GM19324 (cell line): ENCODE measurements around the gene SNAP91.
A peak's percentile ranks its signal among the peaks of the same experiment; 100 is the strongest.
"Not testable (repeated sequence)": the region's sequence is repeated elsewhere in the genome, so short reads cannot be mapped to it uniquely, and the experiment has no call there.

Experiments used
- ATAC-seq: cut with Tn5 transposase; IDR thresholded peaks from one replicate; pipeline ENCODE4 v1.9.1; 2021; ENCODE audit warnings: mild to moderate bottlenecking, moderate library complexity; ENCODE audit not compliant: unreplicated experiment, low FRiP score

SNAP91 gene

DNA sequence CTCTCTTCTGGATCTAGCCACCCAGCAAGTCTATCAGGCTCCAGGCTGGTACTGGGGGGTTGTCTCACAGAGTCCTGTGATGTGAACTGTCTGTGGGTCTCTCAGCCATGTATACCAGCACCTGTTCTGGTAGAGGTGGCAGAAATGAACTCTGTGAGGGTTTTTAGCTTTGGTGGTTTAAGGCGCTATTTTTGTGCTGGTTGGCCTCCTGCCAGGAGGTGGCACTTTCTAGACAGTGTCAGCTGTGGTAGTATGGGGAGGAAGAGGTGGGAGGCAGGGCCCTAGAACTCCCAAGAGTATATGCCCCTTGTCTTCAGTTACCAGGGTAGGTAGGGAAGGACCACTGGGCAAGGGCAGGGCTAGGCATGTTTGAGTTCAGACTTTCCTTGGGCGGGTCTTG lies 75.8 kb downstream of the SNAP91 start:
- ATAC-seq, result no peak

DNA sequence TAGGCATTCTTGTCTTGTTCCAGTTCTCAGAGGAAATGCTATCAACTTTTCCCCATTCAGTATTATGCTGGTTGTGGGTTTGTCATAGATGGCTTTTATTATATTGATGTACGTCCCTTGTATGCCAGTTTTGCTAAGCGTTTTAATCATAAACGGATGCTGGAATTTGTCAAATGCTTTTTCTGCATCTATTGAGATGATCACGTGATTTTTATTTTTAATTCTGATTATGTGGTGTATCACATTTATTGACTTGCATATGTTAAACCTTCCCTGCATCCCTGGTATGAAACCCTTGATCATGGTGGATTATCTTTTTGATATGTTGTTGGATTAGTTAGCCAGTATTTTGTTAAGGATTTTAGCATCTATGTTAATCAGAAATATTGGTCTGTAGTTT lies 79.0 kb downstream of the SNAP91 start:
- ATAC-seq, result not testable (repeated sequence)

DNA sequence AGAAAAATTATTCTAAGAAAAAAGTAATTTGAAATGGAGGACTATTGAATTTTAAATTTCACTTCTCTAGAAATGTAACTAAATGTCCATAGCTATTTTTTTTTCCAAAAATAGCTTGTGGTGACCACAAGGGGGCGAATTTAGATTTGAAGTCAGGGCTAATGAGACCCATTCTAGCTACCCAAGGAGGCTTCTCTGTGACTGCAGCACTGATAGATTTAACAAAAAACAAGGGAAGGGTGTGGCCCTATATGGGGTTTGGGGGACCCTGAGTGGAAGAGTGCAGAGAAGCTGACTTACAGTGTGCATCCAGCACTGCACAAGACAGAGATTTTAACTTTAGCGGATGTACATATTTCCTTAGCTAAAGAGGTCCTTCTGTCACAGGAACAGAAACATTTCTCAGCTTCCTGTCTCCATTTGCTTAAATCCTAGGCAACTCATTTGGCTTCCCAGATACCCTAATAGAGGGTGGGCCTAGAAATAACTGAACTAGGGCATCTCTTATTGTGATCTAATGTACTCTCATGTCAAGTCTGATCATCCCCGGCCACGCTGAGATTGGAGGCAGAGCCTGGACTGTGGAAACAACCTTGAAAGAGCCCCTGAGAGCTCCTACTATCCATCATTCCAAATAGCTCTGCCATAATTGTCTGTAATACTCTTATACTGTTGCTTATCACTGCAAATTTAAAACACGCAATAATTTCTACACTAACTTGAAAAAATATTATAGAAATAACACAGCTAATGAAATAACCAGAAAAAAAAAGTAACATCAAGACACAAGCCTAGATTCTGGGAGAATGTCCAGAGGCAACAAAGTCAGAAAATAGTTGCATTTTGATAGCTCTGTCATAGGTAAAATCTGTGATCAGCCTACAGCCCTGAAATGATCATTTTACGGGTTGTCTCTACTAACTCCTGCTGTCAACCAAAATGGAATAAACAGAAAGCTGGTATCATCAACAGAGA lies 93.6 kb downstream of the SNAP91 start:
- no peak for ATAC-seq

DNA sequence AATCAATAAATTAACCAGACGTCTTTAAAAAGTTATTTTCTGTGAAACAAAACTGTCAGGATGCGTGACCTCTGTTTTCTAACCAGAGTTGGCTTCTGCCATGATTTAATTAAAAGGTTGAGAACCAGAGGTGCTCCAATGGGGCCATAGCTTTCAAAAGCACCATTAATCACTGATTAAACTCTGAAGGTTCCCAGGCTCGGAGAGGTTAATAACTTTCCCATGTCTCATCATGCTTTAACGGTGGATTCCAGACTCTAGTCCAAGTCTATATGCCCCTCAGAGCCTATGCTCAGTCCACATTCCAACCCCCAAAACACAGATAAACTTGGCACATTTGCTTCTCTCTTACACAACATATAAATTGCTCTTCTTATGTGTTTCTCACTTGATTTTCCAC lies 95.5 kb downstream of the SNAP91 start:
- ATAC-seq, result no peak

DNA sequence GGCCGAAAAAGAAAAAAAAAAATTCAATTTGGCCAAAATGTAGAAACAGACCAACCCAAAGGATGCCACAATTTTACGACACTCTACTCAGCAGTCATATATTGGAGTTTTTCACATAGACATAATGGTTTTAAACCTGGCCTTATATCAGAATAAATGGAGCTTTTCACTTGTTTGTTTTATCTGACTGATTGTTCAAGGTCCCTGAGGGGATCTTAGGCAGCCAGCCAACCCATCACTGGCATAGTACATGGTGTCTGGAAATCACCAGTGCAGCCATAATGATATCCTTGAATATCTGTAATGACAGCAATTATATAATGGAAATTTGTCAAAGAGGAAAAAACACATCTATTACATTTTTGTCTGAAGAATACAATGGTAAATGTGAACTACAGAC lies 99.7 kb downstream of the SNAP91 start:
- ATAC-seq, result no peak

DNA sequence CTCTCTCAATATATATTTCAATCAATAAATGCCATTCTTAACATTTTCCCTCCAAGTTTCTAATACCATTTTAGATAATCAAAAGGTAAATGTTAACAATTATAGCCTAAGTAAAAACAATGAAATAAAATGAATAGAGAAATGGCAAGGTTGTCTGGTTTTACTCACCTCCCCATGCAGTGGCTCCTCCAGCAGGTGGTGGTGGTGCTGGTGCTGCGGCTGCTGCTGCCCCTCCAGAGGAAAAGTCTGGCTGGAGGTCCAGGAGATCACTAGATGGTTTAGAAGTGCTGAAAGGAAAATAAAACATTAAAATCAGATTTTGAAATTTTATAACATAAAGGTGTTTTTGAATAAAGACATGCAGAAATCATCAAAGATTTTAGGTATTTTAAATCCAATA lies 103.4 kb downstream of the SNAP91 start:
- no peak for ATAC-seq

DNA sequence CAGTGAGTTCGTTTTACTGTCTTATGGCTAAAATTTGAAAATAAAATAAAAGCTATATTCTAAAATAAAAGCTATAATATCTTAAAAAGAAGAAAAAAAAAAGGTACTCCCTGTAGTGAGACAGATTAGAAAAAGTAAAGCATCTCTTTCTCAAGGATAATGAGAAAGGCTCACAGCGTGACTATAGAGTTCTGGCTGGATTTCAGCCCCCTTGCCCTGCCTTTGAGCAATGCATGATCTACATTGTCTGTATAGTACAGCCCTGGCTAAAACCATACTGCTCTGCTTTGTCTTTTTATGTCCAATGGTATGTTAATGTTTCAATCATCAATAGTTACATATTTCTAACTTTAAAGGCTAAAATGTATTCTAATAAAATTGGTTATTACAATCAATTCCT lies 105.3 kb downstream of the SNAP91 start:
- ATAC-seq, result no peak

DNA sequence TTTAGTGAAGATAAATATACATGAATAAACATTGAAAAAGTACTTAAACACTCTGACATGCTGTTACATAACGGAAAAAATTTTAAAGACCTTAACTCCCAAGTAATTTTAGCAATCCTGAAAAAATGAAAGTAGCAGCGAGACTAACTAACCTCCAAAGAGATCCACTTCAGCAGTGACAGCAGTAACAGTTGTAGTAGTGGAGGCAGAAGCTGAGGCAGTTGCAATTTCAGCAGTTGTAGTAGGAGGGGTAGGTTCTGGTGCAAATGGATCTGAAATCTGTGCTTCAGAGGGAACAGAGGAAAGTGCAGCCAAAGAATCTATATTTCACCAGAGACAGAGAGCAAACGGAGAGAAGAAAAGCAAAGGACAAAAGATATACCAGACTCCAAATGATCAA lies 107.8 kb downstream of the SNAP91 start:
- ATAC-seq, result no peak

DNA sequence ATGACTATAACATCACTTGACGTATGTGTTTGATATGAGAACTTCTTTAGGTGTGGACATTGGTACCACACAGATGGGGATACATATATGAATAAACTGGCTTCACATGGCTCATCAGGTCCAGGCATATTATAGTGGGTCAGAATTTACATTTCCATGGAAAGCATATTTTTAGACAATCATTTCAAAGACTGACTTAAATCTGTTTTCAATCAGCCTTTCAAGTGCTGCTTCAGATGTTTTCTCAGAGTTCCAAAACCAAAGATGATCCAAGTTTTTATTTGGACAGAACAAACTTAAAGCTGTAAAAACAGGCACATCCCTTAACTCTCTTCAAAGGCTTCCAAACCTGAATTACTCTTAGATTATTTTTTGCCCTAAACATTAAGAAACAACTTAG lies 108.4 kb downstream of the SNAP91 start:
- no peak for ATAC-seq

DNA sequence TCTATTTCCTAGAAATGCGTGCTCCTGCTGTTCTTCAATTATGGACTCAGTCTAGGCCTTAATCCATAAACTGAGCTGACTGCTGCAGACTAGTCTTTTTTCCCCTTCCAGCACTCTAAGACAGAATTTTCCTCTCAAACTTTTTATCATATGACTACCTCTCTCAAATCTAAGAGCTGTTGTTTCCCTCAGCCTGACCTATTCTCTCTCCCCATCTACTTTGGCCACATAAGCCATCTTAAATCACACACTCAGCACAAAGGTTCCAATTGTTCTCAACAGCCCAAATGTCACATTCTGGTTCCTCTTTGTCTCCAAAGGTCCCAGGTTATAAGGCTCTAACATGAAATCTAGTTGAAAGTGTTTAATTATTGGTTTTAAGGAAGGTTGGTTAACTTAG lies 111.4 kb downstream of the SNAP91 start:
- ATAC-seq, result no peak

DNA sequence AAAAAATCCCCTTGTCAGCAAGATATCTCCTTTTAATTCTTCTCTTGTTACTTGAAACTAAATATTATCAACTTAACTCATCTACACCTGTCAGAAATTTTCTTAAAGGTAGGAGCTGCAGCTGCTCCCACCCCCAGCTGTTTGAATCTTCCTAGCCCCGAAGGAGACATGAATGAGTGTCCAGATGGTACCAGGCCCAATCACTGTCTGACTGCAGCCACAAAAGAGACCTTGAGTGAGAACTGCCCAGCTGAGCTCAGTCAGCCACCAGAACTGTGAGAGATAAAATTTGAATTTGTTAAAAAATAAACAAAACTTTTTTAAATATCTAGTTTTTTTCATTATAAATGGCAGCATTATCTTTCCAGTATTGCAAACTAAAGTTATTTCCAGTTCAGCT lies 111.8 kb downstream of the SNAP91 start:
- no peak for ATAC-seq

DNA sequence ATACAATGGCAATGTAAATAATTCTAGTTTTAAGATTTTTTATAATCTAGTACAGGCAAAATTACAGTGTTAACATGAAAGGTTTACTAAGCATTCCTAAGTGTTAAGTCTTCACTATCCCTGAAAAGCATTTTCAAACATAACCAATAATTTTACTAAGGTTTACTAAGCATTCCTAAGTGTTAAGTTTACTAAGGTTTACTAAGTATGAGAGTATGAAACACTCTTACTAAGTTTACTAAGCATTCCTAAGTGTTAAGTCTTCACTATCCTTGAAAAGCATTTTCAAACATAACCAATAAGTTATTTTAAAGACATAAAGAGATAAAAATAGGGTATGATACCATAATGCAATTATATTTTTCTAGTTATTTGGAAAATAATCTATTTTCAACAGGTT lies 114.0 kb downstream of the SNAP91 start:
- no peak for ATAC-seq

DNA sequence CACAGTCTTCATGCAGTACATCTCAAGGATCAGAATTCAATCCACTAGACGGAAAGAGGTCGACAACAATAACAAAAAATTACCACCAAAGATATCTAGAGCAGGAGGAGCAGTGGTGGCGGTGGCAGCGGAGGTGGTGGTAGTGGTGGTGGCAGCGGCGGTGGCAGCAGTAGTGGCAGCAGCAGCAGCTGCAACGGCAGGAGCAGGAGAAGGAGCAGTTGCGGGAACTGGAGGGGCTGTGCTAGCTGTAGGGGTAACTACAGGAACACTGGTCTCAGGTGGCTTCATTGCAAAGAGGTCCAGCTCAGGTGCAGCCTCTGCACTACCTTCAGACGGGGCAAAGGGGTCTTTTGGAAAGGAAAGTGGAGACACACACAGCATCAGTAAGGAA lies 115.5 kb downstream of the SNAP91 start:
- ATAC-seq, result no peak

DNA sequence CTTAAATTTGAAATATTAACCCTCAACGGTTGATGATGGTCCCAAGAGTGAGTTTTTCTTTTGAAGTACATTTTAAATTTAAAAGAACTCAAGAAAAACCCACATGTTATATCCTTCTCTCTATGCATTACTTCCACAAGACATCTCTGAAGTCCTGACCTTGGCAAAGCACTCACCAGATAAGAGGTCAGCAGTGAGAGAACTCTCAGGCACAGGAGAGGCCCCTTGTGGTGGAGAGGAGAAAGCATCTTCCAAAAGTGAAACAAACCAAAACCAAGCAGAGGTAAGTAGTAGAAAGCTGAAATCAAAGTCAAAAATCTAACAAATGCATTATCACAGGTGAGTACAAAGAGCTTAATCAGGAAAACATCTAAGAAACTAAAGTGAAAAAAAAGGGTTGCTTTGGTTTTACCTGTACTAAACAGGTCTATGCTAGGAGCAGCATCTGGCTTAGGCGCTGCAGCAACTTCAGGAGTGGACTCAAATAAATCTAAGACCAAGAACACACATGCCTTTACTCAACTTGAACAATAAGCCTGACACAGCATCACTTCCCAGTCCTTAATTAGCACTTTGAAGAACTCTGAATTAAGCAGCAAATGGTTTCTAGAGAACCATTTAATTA lies 116.0 kb downstream of the SNAP91 start:
- ATAC-seq, result peak; percentile 97

DNA sequence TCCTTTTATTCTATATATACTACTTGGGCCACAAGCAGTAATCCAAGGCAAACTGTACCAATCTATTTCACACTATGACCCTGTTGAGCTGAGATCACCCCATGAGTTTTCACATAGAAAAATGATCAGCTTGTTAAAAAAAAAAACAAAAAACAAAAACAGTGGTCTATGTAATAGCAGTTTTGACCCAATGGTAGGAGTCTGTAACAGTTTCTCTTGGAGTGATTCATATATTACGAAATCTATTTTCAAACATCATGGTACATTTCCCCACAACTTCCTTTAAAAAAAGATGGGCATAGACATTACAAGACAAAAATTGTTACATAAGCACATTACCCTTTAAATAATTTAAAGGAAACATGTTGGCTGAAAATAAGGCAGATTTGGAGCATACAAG lies 118.5 kb downstream of the SNAP91 start:
- no peak for ATAC-seq

DNA sequence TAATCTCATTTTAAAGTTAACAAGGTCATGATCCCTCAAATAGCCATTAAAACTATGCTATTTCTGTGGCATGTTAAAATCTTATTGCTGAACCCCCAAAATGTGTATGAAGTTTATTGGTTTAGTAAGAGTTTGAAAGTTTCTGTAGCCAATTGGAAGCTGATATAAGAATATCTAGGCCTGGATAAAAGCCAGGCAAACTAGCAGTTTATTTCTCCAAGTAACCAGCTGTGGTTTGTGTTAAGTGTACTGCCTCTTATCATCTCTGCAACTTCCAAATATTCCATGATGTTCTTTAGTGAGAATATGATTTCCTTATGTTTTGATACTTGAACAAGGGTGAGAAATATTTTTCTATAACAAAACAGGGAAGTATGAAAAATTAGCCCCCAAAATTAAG lies 119.8 kb downstream of the SNAP91 start:
- no peak for ATAC-seq

DNA sequence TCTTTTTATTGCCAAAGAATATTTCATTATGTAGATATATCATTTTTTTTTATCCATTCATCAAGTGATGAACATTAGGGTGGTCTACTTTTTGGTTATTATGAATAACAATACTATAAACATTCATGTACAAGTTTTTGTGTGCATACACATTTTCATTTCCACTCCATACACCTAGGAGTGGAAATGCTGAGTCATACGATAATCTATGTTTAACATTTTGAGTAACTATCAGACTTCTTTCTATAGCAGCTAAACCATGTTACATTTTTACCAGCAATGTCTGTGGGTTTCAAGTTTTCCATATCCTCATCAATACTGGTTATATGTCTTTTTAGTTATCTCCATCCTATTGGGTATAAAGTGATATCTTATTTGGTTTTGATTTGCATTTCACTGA lies 130.8 kb downstream of the SNAP91 start:
- no peak for ATAC-seq

DNA sequence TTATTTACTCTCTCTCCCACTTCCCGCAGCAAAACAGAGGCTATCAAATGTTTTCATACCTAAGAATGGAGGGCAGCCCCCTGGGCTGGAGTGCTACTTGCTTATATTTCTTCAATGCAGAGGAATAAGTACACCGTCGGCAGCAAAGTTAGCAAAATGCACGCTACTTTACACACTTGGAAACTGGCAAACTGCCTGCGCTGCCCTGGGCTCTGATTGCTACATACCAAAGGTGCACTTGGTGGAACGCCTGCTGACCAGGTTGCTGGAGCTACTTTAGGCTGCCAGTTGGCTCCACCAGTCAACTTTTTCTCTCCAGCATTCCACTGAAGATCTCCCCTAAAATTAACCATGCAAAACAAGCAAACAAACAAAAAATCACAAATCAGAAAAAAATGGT lies 134.1 kb downstream of the SNAP91 start:
- no peak for ATAC-seq

DNA sequence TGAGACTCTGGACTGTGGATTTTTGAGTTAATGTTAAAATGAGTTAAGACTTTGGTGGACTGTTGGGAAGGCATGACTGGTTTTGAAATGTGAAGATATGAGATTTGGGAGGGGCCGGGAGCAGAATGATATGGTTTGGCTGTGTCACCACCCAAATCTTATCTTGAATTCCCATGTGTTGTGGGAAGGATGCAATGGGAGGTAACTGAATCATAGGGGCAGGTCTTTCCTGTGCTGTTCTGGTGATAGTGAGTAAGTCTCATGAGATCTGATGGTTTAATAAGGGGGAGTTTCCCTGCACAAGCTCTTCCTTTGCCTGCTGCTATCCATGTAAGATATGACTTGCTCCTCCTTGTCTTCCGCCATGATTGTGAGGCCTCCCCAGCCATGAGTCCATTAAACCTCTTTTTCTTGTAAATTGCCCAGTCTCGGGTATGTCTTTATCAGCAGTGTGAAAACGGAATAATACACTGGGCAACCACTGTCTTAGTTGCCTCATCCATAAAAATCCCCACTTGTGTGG lies 137.2 kb downstream of the SNAP91 start:
- not testable (repeated sequence) for ATAC-seq

DNA sequence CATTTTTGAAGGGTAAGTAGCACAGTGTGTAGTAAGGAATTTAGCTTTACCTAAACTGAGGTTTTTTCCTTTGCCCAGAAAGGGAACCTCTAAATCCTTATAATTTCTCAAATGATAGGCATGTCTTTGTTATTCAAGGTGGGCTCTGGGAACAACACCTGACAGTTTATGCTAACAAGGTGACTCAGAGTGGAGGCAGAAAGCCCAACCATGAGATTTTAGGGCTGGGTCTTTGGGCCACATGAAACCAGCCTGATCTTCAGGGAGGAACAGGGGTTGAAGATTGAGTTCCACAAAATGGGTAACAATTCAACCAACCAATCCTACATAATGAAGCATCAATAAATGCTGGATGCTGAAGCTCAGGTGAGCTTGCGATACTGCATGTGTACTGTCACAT lies 149.9 kb downstream of the SNAP91 start:
- ATAC-seq, result no peak

DNA sequence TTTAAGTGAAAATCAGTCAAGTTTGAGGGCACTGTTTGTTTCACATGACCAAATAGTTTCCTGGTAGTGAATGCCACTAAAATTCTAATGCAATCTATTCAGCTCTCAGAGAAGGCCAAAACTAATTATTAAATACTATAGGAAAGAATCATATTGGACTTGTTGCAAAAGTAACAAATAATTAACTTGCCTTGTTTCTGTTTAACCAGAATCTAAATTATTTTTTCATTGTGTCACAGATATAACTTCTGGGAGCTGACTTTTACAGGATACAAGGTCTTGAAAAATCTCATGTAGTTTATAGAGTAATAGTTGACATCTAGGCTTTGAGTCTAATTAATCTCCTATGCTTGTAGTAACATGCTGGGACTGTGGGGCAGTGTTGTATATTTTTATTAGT lies 152.0 kb downstream of the SNAP91 start:
- ATAC-seq, result no peak

DNA sequence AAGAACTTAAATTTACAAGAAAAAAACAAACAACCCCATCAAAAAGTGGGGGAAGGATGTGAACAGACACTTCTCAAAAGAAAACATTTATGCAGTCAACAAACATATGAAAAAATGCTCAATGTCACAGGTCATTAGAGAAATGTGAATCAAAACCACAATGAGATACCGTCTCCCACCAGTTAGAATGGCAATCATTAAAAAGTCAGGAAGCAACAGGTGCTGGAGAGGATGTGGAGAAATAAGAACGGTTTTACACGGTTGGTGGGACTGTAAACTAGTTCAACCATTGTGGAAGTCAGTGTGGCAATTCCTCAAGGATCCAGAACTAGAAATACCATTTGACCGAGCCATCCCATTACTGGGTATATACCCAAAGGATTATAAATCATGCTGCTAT lies 157.2 kb downstream of the SNAP91 start:
- ATAC-seq, result not testable (repeated sequence)
